ENCODE results near the gene OSGIN1. TPM values are rescaled to one million over a fixed set of nuclear protein-coding genes. Genes with fewer than 3 reads are reported as not detected.

The OSGIN1 gene
- total and polyA plus RNA-seq, 2 of the 8 experiments (the other 6 are each of a cell fraction or from before 2014, with no cell fraction given) = 0.58 to 0.76 TPM

DNA sequence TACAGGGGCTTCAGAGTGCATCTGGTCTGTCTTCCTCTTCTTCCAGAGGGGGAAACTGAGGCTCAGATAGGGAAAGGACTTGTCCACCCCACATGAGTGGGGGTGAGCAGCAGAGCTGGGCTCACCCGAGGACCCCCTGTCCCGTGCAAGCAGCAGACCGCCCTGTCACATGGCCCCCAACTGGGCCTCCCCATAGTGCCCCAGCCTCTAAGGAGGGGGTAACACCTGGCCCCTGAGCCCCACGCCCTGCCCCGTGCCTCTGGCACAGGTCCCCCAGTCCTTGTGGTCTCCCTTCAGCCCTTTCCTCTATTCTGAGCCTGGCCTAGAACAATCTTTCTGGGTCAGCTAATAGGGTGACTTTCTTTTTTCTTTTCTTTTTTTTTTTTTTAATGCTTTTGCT, 8.6 kb downstream of the OSGIN1 start (continued):
- TF ChIP-seq, protein P1, sequence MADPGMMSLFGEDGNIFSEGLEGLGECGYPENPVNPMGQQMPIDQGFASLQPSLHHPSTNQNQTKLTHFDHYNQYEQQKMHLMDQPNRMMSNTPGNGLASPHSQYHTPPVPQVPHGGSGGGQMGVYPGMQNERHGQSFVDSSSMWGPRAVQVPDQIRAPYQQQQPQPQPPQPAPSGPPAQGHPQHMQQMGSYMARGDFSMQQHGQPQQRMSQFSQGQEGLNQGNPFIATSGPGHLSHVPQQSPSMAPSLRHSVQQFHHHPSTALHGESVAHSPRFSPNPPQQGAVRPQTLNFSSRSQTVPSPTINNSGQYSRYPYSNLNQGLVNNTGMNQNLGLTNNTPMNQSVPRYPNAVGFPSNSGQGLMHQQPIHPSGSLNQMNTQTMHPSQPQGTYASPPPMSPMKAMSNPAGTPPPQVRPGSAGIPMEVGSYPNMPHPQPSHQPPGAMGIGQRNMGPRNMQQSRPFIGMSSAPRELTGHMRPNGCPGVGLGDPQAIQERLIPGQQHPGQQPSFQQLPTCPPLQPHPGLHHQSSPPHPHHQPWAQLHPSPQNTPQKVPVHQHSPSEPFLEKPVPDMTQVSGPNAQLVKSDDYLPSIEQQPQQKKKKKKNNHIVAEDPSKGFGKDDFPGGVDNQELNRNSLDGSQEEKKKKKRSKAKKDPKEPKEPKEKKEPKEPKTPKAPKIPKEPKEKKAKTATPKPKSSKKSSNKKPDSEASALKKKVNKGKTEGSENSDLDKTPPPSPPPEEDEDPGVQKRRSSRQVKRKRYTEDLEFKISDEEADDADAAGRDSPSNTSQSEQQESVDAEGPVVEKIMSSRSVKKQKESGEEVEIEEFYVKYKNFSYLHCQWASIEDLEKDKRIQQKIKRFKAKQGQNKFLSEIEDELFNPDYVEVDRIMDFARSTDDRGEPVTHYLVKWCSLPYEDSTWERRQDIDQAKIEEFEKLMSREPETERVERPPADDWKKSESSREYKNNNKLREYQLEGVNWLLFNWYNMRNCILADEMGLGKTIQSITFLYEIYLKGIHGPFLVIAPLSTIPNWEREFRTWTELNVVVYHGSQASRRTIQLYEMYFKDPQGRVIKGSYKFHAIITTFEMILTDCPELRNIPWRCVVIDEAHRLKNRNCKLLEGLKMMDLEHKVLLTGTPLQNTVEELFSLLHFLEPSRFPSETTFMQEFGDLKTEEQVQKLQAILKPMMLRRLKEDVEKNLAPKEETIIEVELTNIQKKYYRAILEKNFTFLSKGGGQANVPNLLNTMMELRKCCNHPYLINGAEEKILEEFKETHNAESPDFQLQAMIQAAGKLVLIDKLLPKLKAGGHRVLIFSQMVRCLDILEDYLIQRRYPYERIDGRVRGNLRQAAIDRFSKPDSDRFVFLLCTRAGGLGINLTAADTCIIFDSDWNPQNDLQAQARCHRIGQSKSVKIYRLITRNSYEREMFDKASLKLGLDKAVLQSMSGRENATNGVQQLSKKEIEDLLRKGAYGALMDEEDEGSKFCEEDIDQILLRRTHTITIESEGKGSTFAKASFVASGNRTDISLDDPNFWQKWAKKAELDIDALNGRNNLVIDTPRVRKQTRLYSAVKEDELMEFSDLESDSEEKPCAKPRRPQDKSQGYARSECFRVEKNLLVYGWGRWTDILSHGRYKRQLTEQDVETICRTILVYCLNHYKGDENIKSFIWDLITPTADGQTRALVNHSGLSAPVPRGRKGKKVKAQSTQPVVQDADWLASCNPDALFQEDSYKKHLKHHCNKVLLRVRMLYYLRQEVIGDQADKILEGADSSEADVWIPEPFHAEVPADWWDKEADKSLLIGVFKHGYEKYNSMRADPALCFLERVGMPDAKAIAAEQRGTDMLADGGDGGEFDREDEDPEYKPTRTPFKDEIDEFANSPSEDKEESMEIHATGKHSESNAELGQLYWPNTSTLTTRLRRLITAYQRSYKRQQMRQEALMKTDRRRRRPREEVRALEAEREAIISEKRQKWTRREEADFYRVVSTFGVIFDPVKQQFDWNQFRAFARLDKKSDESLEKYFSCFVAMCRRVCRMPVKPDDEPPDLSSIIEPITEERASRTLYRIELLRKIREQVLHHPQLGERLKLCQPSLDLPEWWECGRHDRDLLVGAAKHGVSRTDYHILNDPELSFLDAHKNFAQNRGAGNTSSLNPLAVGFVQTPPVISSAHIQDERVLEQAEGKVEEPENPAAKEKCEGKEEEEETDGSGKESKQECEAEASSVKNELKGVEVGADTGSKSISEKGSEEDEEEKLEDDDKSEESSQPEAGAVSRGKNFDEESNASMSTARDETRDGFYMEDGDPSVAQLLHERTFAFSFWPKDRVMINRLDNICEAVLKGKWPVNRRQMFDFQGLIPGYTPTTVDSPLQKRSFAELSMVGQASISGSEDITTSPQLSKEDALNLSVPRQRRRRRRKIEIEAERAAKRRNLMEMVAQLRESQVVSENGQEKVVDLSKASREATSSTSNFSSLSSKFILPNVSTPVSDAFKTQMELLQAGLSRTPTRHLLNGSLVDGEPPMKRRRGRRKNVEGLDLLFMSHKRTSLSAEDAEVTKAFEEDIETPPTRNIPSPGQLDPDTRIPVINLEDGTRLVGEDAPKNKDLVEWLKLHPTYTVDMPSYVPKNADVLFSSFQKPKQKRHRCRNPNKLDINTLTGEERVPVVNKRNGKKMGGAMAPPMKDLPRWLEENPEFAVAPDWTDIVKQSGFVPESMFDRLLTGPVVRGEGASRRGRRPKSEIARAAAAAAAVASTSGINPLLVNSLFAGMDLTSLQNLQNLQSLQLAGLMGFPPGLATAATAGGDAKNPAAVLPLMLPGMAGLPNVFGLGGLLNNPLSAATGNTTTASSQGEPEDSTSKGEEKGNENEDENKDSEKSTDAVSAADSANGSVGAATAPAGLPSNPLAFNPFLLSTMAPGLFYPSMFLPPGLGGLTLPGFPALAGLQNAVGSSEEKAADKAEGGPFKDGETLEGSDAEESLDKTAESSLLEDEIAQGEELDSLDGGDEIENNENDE (IDR thresholded peaks at IDR 0.05; ENCODE audit: insufficient replicate concordance, low read length) = no peak
- TF ChIP-seq, protein P2, sequence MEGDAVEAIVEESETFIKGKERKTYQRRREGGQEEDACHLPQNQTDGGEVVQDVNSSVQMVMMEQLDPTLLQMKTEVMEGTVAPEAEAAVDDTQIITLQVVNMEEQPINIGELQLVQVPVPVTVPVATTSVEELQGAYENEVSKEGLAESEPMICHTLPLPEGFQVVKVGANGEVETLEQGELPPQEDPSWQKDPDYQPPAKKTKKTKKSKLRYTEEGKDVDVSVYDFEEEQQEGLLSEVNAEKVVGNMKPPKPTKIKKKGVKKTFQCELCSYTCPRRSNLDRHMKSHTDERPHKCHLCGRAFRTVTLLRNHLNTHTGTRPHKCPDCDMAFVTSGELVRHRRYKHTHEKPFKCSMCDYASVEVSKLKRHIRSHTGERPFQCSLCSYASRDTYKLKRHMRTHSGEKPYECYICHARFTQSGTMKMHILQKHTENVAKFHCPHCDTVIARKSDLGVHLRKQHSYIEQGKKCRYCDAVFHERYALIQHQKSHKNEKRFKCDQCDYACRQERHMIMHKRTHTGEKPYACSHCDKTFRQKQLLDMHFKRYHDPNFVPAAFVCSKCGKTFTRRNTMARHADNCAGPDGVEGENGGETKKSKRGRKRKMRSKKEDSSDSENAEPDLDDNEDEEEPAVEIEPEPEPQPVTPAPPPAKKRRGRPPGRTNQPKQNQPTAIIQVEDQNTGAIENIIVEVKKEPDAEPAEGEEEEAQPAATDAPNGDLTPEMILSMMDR (IDR thresholded peaks at IDR 0.05; ENCODE audit: control extremely low read depth in 1 of 3, insufficient read depth in 1 of 3, low read depth in 1 of 3, low read length in 3 of 3) = no peak
- TF ChIP-seq KDM5A (IDR thresholded peaks at IDR 0.05; ENCODE audit: low read length) (no peak), SIN3A (conservative IDR thresholded peaks at IDR 0.05 in 1 of 2, IDR thresholded peaks at IDR 0.05 in 1 of 2; ENCODE audit: low read depth in 1 of 2, low read length in 2 of 2) (no peak), EGR1 (IDR thresholded peaks at IDR 0.05; ENCODE audit: borderline replicate concordance, low read depth, low read length) (no peak), BCL11A (IDR thresholded peaks at IDR 0.05; ENCODE audit: low read depth in 2 of 2, low read length in 2 of 2) (no peak), BRCA1 (IDR thresholded peaks at IDR 0.05; ENCODE audit: low read depth, low read length) (no peak), SRF (IDR thresholded peaks at IDR 0.05; ENCODE audit: low read depth, low read length) (no peak), RBBP5 (IDR thresholded peaks at IDR 0.05; ENCODE audit: borderline replicate concordance, low read depth, low read length) (no peak)

All from H1 (cell line).